Nucleus accumbens (tissue), 56 donors: ENCODE results near the gene RYR2.
A peak's percentile ranks its signal among the peaks of the same experiment; 100 is the strongest.

Source experiments
- DNase-seq, 56 donors: peaks; one replicate each; lab custom pipeline; 2025; lab: John Stamatoyannopoulos, UW

Gene RYR2

GRCh38 chr1:237029850-237030535 is 12.0 kb upstream of the RYR2 start:
- DNase-seq = no peak

GRCh38 chr1:237031480-237031879 is 10.5 kb upstream of the RYR2 start:
- DNase-seq = no peak

GRCh38 chr1:237032029-237032428 is 10.0 kb upstream of the RYR2 start:
- no peak for DNase-seq

GRCh38 chr1:237033061-237033460 is 8.9 kb upstream of the RYR2 start:
- no peak for DNase-seq

GRCh38 chr1:237033804-237034203 is 8.2 kb upstream of the RYR2 start:
- no peak for DNase-seq

- DNase-seq = no peak
Measured at GRCh38 chr1:237035759-237036158, 6.2 kb upstream of the RYR2 start.

- DNase-seq = no peak
Measured at GRCh38 chr1:237038211-237038610, 3.8 kb upstream of the RYR2 start.

GRCh38 chr1:237040823-237041222 is 1.2 kb upstream of the RYR2 start:
- DNase-seq = no peak

GRCh38 chr1:237041461-237041794 is 556 bp upstream of the RYR2 start:
- no peak for DNase-seq

- DNase-seq = peak in 7 of 56 donors; percentile 6 to 52 (median 16)
Measured at GRCh38 chr1:237042526-237042891, 525 bp downstream of the RYR2 start.

- DNase-seq = peak in 28 of 56 donors; percentile 1 to 58 (median 29)
Measured at GRCh38 chr1:237042892-237043576, 1.1 kb downstream of the RYR2 start.

GRCh38 chr1:237043846-237044636 is 2.1 kb downstream of the RYR2 start:
- DNase-seq = no peak

GRCh38 chr1:237045278-237046016 is 3.5 kb downstream of the RYR2 start:
- DNase-seq = peak in 2 of 56 donors; percentile 2 to 3

GRCh38 chr1:237048803-237049202 is 6.8 kb downstream of the RYR2 start:
- no peak for DNase-seq

- no peak for DNase-seq
Measured at GRCh38 chr1:237050185-237050584, 8.2 kb downstream of the RYR2 start.

GRCh38 chr1:237050915-237051314 is 8.9 kb downstream of the RYR2 start:
- no peak for DNase-seq

- DNase-seq = no peak
Measured at GRCh38 chr1:237054313-237054712, 12.3 kb downstream of the RYR2 start.

- DNase-seq = no peak
Measured at GRCh38 chr1:237058470-237058869, 16.5 kb downstream of the RYR2 start.

GRCh38 chr1:237059244-237059643 is 17.3 kb downstream of the RYR2 start:
- DNase-seq = no peak

- no peak for DNase-seq
Measured at GRCh38 chr1:237062976-237063375, 21.0 kb downstream of the RYR2 start.

- DNase-seq = no peak
Measured at GRCh38 chr1:237065903-237066302, 23.9 kb downstream of the RYR2 start.
